Activated naive CD4-positive, alpha-beta T cell treated with anti-CD3 and anti-CD28 coated beads for 36 hours (primary cell): Measurements from ENCODE around the gene KRT4. TPM values are rescaled to one million over a fixed set of nuclear protein-coding genes. Genes with fewer than 3 reads are reported as not detected.

Experiments used
- total RNA-seq, 2 experiments: library from RNA; stranded (reverse); gene quantifications; one replicate each; pipeline ENCODE4 v1.2.3, GENCODE V29; 2021

KRT4 gene
- total RNA-seq, 2 experiments from 2014 or later = not detected

Other genes with a start within 250 kb of the KRT4 start
- not detected for gene KRT74, start 240.3 kb downstream of the KRT4 start, total RNA-seq
- 1 to 10 TPM; 2.3 TPM for gene KRT72, start 212.7 kb downstream of the KRT4 start, total RNA-seq
- 1 to 10 TPM; 1.4 to 2.1 TPM for gene KRT73, start 195.6 kb downstream of the KRT4 start, total RNA-seq
- not detected for gene KRT2, start 161.9 kb downstream of the KRT4 start, total RNA-seq
- gene KRT1, start 133.7 kb downstream of the KRT4 start, total RNA-seq = not detected
- gene KRT77, start 110.6 kb downstream of the KRT4 start, total RNA-seq = not detected
- not detected for gene KRT76, start 36.8 kb downstream of the KRT4 start, total RNA-seq
- not detected for gene KRT3, start 18.0 kb downstream of the KRT4 start, total RNA-seq
- not detected for gene KRT79, start 20.2 kb upstream of the KRT4 start, total RNA-seq
- gene KRT78, start 34.9 kb upstream of the KRT4 start, total RNA-seq = not detected
- gene KRT8, start 91.0 kb upstream of the KRT4 start, total RNA-seq = under 1 TPM; 0.24 to 0.40 TPM
- gene KRT18, start 135.0 kb upstream of the KRT4 start, total RNA-seq = 1 to 10 TPM; 7.5 to 7.9 TPM
- gene EIF4B, start 192.3 kb upstream of the KRT4 start, total RNA-seq = 100 to 1,000 TPM; 813 to 821 TPM
- under 1 TPM; 0.37 to 0.67 TPM for gene TNS2, start 235.9 kb upstream of the KRT4 start, total RNA-seq